GM10266 (cell line): ENCODE measurements around the gene EBF4.

ENCODE experiments used
- DNase-seq: peaks from one replicate; pipeline ENCODE4 v3.0.0; 2012; ENCODE audit errors: extremely low spot score
- TF ChIP-seq, protein P1 (sequence below): IDR thresholded peaks from 2 replicates; pipeline ENCODE4 v1.5.1; 2012; ENCODE audit warnings: mild to moderate bottlenecking, low read depth; ENCODE audit not compliant: control insufficient read depth, insufficient read depth; ENCODE audit errors: missing control alignments

The EBF4 gene

DNA sequence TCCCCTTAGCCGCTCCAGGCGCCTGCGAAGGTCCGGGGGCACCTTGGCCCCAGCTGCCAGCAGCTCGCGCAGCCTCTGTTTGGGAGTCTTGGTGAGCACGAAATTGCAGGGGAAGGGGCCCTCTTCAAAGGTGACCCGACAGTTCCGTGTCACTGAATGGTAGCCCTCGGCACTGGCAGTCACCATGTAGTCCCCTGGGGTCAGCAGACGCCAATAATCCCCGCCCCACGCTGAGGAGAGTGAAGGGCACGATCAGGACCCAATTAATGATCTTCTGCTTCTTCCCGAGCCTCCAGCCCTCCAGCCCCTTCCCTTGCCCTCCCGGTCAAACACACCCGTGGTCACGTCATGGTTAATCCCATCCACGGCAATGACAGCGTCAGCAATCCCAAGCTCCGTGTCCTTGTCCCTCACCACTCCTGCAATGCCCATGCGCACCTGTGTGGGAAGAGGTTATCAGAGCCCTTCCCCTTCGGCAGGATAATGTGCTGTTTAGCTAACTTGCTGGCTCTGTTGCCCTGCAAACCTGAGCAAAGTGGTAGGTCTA is 101.7 kb downstream of the EBF4 start:
- TF ChIP-seq, protein P1, sequence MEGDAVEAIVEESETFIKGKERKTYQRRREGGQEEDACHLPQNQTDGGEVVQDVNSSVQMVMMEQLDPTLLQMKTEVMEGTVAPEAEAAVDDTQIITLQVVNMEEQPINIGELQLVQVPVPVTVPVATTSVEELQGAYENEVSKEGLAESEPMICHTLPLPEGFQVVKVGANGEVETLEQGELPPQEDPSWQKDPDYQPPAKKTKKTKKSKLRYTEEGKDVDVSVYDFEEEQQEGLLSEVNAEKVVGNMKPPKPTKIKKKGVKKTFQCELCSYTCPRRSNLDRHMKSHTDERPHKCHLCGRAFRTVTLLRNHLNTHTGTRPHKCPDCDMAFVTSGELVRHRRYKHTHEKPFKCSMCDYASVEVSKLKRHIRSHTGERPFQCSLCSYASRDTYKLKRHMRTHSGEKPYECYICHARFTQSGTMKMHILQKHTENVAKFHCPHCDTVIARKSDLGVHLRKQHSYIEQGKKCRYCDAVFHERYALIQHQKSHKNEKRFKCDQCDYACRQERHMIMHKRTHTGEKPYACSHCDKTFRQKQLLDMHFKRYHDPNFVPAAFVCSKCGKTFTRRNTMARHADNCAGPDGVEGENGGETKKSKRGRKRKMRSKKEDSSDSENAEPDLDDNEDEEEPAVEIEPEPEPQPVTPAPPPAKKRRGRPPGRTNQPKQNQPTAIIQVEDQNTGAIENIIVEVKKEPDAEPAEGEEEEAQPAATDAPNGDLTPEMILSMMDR: no peak
- no peak for DNase-seq

DNA sequence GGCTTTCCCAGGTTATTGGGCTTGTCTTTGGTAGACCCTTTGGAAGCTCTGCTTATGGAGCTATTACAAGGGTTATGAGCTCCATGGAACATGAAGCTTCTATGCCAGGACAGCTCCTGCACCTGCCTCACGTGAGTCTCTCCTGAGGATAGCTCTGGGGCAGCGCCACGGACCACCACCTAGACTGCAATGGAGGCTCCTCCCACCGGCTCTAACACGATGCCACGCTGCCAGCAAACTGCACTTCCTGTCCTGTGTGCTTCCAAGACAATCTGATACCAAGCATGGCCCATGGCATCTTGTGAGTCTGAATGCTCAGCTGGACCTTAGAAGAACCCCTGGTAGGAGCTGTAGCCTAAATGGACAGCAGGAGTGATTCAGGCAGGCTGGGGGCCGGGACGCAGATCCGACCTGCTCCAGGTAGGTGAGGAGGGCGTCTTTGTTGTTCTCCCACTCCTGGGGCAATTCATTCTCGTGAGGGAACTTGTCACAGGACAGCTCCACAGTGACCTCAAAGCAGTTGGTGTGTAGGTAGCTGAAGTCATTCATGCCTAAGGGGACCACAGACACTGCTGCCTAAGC is 102.4 kb downstream of the EBF4 start:
- TF ChIP-seq, protein P1: no peak
- no peak for DNase-seq

DNA sequence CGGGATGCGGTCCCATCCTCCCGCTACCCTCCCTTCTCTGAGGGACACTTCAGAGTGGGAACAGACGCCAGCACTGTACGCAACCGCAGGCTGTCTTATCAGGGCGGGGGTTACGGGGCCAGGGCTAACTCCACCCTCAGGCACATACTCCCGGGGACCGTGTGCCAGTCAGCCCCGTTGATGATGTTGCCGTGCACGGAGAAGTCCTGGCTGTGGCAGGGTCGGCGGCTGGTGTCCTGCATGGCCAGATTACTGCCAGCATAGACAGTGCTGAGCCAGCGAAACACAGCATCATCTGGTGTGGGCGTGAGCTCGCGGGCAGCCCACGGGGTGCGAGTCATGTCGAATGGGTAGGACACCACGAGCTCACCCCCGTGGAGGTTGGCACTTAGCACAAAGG is 102.9 kb downstream of the EBF4 start:
- TF ChIP-seq, protein P1: no peak
- DNase-seq: no peak

DNA sequence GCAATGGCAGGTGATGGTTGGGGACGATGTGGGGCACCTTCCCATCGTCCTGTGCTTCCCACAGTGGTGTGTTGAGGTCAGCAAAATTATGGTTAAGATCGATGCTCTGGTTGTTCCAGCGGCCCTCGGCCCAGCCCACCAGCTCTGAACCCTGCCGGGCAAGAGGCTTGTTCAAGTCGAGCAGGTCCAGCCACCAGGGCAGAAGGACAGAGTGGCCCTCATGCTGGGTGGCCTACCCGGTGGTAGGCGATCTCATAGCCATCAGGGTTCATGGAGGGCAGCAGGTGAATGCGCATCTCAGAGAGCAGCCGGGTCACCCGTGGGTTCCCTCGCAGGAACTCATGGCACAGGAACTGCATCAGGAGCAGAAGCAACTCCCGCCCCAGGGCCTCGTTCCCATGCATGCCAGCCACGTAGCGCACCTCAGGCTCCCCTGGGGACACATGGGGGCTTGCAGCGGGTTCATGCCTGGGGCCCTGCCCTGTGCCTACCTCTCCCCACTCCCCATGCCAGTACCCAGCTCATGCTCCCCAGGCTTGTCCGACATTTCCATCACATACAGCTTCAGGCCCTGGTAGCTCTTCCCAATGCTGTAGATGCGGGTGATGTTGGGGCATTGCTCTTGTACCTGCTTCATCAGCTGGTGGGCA is 103.6 kb downstream of the EBF4 start:
- TF ChIP-seq, protein P1: no peak
- no peak for DNase-seq

DNA sequence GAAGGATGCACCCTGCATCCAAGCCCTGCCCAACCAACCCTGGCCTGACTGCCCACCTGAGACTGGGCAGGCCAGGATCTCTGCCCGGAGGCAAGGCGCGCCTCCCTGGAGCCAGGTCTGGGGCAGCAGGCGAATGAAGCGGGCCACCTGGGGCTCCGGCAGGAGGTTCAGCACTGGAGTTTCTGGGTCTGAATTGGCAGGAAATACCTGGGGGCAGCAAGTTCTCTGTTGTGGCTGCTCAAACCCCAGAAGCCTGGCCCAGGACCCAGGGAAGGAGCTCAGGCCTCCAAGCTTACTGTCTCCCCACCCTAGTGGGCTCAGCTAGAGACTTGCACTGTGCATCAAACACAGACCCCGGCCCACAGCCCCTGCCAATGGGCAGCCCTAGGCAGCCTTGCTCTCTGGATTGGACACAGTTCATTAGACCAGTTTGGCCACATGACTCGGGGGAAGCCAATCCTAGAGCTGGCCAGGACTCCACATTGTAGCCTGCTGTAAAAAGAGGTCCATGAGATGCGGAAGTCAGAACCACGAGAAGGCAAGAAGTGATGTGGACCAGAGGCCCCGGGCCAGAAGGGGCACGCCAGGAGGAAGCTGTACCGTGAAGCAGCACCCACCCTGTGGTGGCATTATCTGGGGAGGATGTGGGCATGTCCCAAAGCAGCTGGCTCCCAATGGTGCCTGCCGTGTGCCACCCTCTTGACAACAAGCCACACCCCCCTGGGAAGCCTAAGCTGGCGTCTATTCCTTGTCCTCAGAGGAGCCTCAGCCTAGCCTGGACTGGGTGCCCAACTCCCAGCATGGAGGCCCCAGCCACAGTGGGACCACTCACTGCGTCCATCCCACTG is 104.8 kb downstream of the EBF4 start:
- TF ChIP-seq, protein P1: no peak
- DNase-seq: no peak

DNA sequence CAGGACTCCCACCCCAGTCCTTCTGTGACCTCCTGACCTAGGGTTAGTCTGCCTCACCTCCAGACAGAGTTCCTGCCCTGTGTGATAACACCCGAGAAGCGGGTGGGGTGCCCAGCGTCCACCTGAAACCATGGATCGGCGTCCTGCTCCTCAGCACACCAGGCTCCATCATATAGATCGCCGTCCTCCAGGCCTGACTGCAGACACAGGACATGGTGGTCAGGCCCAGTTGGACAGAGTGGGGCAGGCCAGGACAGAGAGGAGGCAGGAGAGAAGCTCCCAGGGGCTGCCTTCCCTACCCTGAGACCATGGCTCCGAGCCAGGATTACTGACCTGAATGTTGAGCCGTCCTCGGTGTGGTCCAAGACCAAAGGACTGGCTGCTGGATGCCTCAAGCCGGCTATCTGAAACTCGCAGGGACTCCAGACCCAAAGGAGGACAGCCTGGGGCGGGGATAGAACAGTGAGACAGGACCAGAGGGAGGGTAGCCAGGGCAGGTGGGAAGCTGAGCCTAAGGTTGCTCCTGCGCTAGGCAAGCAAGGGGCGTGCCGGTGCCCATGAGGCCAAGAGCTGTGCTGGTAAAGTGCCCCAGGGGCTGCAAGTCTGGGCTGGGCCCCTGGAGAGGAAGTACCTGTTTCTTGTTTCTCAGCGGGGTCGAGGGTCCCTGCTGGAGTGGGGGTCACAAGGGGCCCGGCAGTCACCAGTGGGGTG is 105.7 kb downstream of the EBF4 start:
- TF ChIP-seq, protein P1: no peak
- DNase-seq: no peak
